Neural cell (in vitro differentiated cells): ENCODE data around the gene IL10RB. TPM values are rescaled to one million over a fixed set of nuclear protein-coding genes. Genes with fewer than 3 reads are reported as not detected.

Experiments
- H2AFZ ChIP-seq: fragments of 200-600, 300-800 bp; sonication (generic), shearing (Covaris generic); 2 replicates; pipeline ENCODE4 v1.6.0; 2014; ENCODE audit warnings: low read depth, mild to moderate bottlenecking, antibody characterized with exemption, low read length, moderate library complexity
- H3F3A ChIP-seq: fragments of 200-600 bp; shearing (Covaris generic); 2 replicates; pipeline ENCODE4 v1.6.1; 2016; ENCODE audit warnings: mild to moderate bottlenecking, moderate library complexity, mixed read lengths, antibody characterized with exemption, low read length; ENCODE audit not compliant: insufficient read depth, poor library complexity, severe bottlenecking
- H3K27ac ChIP-seq: fragments of 200-600, 300-800 bp; sonication (generic), shearing (Covaris generic); 2 replicates; pipeline ENCODE4 v1.5.1; 2014; ENCODE audit warnings: mild to moderate bottlenecking, low read length, moderate library complexity
- H3K27me3 ChIP-seq: fragments of 300-800, 200-600 bp; sonication (generic), shearing (Covaris generic); 2 replicates; pipeline ENCODE4 v1.6.0; 2014; ENCODE audit warnings: mild to moderate bottlenecking, low read depth, low read length, moderate library complexity; ENCODE audit not compliant: insufficient read depth
- H3K36me3 ChIP-seq: fragments of 300-800, 200-600 bp; sonication (generic), shearing (Covaris generic); 2 replicates; pipeline ENCODE4 v1.5.1; 2014; ENCODE audit warnings: mild to moderate bottlenecking, antibody characterized with exemption, low read length, moderate library complexity; ENCODE audit not compliant: insufficient read depth
- H3K4me2 ChIP-seq: fragments of 300-800, 200-600 bp; sonication (generic), shearing (Covaris generic); 2 replicates; pipeline ENCODE4 v1.6.0; 2014; ENCODE audit warnings: mild to moderate bottlenecking, low read length
- H3K4me3 ChIP-seq: fragments of 300-800, 200-600 bp; sonication (generic), shearing (Covaris generic); 2 replicates; pipeline ENCODE4 v1.5.1; 2014; ENCODE audit warnings: mild to moderate bottlenecking, low read length, moderate library complexity
- H3K79me2 ChIP-seq: fragments of 200-600 bp; shearing (Covaris generic); replicated peaks from 2 replicates; pipeline ENCODE4 v1.6.0; 2014; ENCODE audit warnings: mild to moderate bottlenecking, low read length, moderate library complexity; ENCODE audit not compliant: insufficient read depth
- H3K9ac ChIP-seq: fragments of 300-800, 200-600 bp; sonication (generic), shearing (Covaris generic); 2 replicates; pipeline ENCODE4 v1.6.1; 2016; ENCODE audit warnings: mild to moderate bottlenecking, low read length, mixed read lengths
- H3K9me2 ChIP-seq: fragments of 200-600 bp; shearing (Covaris generic); 2 replicates; pipeline ENCODE4 v1.6.1; 2016; ENCODE audit warnings: mild to moderate bottlenecking, low read length, mixed read lengths; ENCODE audit not compliant: insufficient read depth
- H3K9me3 ChIP-seq: fragments of 200-600, 300-800 bp; sonication (generic), shearing (Covaris generic); 2 replicates; pipeline ENCODE4 v1.6.1; 2016; ENCODE audit warnings: mild to moderate bottlenecking, mixed run types, low read length, moderate library complexity, mixed read lengths
- H4K20me1 ChIP-seq: fragments of 200-600 bp; shearing (Covaris generic); 2 replicates; pipeline ENCODE4 v1.6.1; 2016; ENCODE audit warnings: mild to moderate bottlenecking, mixed run types; ENCODE audit not compliant: insufficient read depth
- EP300 ChIP-seq: fragments of 450-650 bp; conservative IDR thresholded peaks from 2 replicates; pipeline ENCODE4 v1.6.1; 2014; ENCODE audit warnings: antibody characterized with exemption, mild to moderate bottlenecking, moderate library complexity; ENCODE audit not compliant: poor library complexity, severe bottlenecking
- EZH2 ChIP-seq: fragments of 200-600, 300-800 bp; shearing (Covaris generic), sonication (generic); IDR thresholded peaks from 2 replicates; pipeline ENCODE4 v1.6.1; 2014; ENCODE audit warnings: antibody characterized with exemption, low read length, borderline replicate concordance, mild to moderate bottlenecking; ENCODE audit not compliant: insufficient read depth, poor library complexity, severe bottlenecking
- MXI1 ChIP-seq: fragments of 450-650 bp; conservative IDR thresholded peaks from 2 replicates; pipeline ENCODE4 v1.6.1; 2014; ENCODE audit warnings: antibody characterized with exemption, mild to moderate bottlenecking; ENCODE audit not compliant: poor library complexity, severe bottlenecking
- POLR2AphosphoS5 ChIP-seq: IDR thresholded peaks from 2 replicates; pipeline ENCODE4 v1.6.1; 2012
- RAD21 ChIP-seq: fragments of 450-650 bp; conservative IDR thresholded peaks from 2 replicates; pipeline ENCODE4 v1.6.1; 2014; ENCODE audit warnings: antibody characterized with exemption, mild to moderate bottlenecking, moderate library complexity
- SMC3 ChIP-seq: fragments of 450-650 bp; conservative IDR thresholded peaks from 2 replicates; pipeline ENCODE4 v1.6.1; 2014; ENCODE audit warnings: antibody characterized with exemption, mild to moderate bottlenecking, moderate library complexity; ENCODE audit not compliant: poor library complexity
- TAF1 ChIP-seq: IDR thresholded peaks from 2 replicates; pipeline ENCODE4 v1.6.1; 2012; ENCODE audit warnings: low read depth
- polyA plus RNA-seq: library from polyadenylated mRNA; depleted of rRNA; stranded (reverse); fragments of >200 nt; gene quantifications from 2 replicates; pipeline ENCODE4 v1.2.3, GENCODE V29; 2014
- TF ChIP-seq, protein P1 (sequence below): IDR thresholded peaks from 2 replicates; pipeline ENCODE4 v1.6.1; 2012; ENCODE audit warnings: borderline replicate concordance
- TF ChIP-seq, protein P2 (sequence below): fragments of 450-650 bp; IDR thresholded peaks from 2 replicates; pipeline ENCODE4 v1.5.1; 2014; ENCODE audit warnings: antibody characterized with exemption, mild to moderate bottlenecking, moderate library complexity; ENCODE audit not compliant: poor library complexity, severe bottlenecking

IL10RB gene
- polyA plus RNA-seq, 1 donor from 2014 or later: 6.0 TPM

DNA sequence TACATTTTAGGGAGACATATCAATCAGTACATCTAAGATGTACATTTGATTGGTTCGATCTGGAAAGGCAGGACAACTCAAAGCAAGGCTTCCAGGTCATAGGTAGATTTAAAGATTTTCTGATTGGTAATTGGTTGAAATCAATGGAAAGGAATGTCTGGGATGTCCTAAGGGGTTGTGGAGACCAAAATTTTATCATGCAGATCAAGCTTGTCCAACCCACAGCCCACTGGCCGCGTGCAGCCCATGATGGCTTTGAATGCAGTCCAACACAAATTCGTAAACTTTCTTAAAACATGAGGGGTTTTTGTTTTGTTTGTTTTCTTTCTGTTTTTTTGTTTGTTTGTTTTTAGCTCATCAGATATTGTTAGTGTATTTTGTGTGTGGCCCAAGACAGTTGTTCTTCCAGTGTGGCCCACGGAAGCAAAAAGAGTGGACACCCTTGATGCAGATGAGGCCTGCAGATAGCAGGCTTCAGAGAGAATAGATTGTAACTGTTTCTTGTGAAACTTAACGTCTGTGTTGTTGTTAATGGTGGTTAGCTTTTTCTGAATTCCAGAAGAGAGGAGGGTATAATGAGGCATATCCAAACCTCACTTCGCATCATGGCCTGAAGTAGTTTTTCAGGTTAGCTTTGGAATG lies 61.7 kb downstream of the IL10RB start:
- no peak overlapping the region for H2AFZ ChIP-seq
- no peaks in the 10 kb centered on the region for H4K20me1 ChIP-seq
- H3K27me3 ChIP-seq: no peaks in the 10 kb centered on the region
- H3K27ac ChIP-seq: no peak overlapping the region
- H3K36me3 ChIP-seq: no peaks in the 10 kb centered on the region
- H3K9me2 ChIP-seq: no peaks in the 10 kb centered on the region
- H3K4me2 ChIP-seq: no peak overlapping the region
- H3F3A ChIP-seq: no peaks in the 10 kb centered on the region
- TF ChIP-seq RAD21 (no peak), EP300 (no peak), SMC3 (no peak), MXI1 (no peak), EZH2 (no peak), TAF1 (no peak)
- TF ChIP-seq, protein P1, sequence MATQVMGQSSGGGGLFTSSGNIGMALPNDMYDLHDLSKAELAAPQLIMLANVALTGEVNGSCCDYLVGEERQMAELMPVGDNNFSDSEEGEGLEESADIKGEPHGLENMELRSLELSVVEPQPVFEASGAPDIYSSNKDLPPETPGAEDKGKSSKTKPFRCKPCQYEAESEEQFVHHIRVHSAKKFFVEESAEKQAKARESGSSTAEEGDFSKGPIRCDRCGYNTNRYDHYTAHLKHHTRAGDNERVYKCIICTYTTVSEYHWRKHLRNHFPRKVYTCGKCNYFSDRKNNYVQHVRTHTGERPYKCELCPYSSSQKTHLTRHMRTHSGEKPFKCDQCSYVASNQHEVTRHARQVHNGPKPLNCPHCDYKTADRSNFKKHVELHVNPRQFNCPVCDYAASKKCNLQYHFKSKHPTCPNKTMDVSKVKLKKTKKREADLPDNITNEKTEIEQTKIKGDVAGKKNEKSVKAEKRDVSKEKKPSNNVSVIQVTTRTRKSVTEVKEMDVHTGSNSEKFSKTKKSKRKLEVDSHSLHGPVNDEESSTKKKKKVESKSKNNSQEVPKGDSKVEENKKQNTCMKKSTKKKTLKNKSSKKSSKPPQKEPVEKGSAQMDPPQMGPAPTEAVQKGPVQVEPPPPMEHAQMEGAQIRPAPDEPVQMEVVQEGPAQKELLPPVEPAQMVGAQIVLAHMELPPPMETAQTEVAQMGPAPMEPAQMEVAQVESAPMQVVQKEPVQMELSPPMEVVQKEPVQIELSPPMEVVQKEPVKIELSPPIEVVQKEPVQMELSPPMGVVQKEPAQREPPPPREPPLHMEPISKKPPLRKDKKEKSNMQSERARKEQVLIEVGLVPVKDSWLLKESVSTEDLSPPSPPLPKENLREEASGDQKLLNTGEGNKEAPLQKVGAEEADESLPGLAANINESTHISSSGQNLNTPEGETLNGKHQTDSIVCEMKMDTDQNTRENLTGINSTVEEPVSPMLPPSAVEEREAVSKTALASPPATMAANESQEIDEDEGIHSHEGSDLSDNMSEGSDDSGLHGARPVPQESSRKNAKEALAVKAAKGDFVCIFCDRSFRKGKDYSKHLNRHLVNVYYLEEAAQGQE: no peak
- TF ChIP-seq, protein P2, sequence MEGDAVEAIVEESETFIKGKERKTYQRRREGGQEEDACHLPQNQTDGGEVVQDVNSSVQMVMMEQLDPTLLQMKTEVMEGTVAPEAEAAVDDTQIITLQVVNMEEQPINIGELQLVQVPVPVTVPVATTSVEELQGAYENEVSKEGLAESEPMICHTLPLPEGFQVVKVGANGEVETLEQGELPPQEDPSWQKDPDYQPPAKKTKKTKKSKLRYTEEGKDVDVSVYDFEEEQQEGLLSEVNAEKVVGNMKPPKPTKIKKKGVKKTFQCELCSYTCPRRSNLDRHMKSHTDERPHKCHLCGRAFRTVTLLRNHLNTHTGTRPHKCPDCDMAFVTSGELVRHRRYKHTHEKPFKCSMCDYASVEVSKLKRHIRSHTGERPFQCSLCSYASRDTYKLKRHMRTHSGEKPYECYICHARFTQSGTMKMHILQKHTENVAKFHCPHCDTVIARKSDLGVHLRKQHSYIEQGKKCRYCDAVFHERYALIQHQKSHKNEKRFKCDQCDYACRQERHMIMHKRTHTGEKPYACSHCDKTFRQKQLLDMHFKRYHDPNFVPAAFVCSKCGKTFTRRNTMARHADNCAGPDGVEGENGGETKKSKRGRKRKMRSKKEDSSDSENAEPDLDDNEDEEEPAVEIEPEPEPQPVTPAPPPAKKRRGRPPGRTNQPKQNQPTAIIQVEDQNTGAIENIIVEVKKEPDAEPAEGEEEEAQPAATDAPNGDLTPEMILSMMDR: no peak
- H3K9me3 ChIP-seq: peaks cover 10% of the 10 kb centered on the region
- H3K9ac ChIP-seq: no peak overlapping the region
- H3K79me2 ChIP-seq: peaks cover 52% of the 10 kb centered on the region
- peak overlapping the region; percentile 100 for H3K4me3 ChIP-seq

- H3K36me3 ChIP-seq: no peaks in the 10 kb centered on the region
- no peaks in the 10 kb centered on the region for H3K27me3 ChIP-seq
- no peak overlapping the region for H3K4me2 ChIP-seq
- no peak overlapping the region for H3K4me3 ChIP-seq
- no peaks in the 10 kb centered on the region for H4K20me1 ChIP-seq
- TF ChIP-seq TAF1 (no peak), RAD21 (no peak), MXI1 (no peak), POLR2AphosphoS5 (no peak), EZH2 (no peak), SMC3 (no peak), EP300 (no peak)
- TF ChIP-seq, protein P1: no peak
- TF ChIP-seq, protein P2: no peak
- no peak overlapping the region for H3K9ac ChIP-seq
- H3K79me2 ChIP-seq: peaks cover 56% of the 10 kb centered on the region
- H3K9me3 ChIP-seq: peaks cover 10% of the 10 kb centered on the region
- H3F3A ChIP-seq: no peaks in the 10 kb centered on the region
- no peak overlapping the region for H3K27ac ChIP-seq
- H2AFZ ChIP-seq: no peak overlapping the region
- H3K9me2 ChIP-seq: no peaks in the 10 kb centered on the region
Measured at GRCh38 chr21:33330726-33331125, 64.6 kb downstream of the IL10RB start.
